ENCODE data around the gene YAF2. TPM values are rescaled to one million over a fixed set of nuclear protein-coding genes. Genes with fewer than 3 reads are reported as not detected.
A peak's percentile ranks its signal among the peaks of the same experiment; 100 is the strongest.

Gene YAF2, protein sequence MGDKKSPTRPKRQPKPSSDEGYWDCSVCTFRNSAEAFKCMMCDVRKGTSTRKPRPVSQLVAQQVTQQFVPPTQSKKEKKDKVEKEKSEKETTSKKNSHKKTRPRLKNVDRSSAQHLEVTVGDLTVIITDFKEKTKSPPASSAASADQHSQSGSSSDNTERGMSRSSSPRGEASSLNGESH
- 20.5 and 23.5 TPM in 2 replicates for total RNA-seq
- polyA plus RNA-seq (2012) = 23.8 TPM

DNA sequence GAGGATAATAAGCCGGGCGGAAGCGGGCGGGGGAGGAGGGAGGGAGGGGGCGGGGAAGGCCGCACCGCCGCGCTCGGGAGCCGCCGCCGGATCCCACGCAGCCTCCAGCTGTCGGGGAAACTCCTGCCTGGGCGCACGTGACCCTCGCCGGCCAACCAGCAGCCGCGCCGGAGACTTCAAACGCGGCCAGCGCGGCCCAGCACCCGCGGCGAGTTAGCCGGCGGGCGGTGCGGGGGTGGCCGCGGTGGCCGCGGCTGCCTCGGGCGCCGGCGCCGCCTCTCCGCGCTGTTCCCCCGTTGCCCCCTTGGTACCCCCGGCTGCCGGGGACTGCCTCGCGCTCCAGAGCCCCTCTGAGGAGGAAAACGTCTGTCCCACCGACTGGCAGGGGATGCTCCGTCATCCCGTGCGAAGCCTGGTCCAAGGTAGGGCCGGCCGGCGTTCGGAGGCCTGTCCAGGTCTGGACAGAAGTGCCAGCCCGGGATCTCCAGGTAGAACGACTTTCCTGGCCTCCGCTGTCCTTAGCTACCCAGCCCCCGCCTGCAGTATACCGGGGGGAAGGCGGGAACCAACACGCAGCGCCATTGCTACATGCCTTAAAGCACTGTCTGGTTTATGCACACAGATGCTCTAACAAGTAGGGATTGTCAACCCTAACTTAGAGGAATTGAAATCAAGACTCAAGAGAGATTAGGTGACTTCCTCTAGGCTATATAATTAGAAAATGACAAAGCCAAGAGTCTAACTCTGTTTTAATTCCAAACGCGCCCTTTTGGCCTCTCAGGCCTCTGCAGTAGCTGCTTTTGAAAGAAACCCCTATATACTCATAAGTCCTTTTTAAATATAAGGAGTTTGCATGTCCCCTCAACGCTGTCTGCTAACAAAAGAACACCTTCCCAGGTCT, at the start of gene YAF2:
Gene YAF2, minus strand, starts transcription at position 9 of the 901 bp plus-strand sequence. CDS start 68 bp downstream, outside the sequence.
- DNase-seq (ENCODE audit: low read depth) = peak; percentile 89

- DNase-seq (ENCODE audit: low read depth) = no peak
These were observed 48.7 kb upstream of the YAF2 start for GRCh38 chr12:42286741-42287140.

DNA sequence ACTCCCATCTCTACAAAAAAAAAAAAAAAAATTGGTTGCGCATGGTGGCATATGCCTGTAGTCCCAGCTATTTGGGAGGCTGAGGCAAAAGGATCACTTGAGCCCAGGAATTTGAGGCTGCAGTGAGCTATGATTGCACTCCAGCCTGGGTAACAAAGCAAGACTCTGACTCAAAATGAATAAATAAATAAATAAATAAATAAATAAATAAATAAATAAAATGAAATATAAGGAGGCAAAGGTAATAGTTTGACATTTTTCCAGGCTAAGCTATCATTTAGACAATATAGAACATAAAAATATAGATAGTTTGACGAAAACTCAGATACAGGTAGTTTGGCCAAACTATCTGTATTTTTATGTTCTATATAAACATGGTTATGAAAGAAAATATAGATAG, 47.4 kb upstream of the YAF2 start:
- DNase-seq (ENCODE audit: low read depth) = no peak

DNA sequence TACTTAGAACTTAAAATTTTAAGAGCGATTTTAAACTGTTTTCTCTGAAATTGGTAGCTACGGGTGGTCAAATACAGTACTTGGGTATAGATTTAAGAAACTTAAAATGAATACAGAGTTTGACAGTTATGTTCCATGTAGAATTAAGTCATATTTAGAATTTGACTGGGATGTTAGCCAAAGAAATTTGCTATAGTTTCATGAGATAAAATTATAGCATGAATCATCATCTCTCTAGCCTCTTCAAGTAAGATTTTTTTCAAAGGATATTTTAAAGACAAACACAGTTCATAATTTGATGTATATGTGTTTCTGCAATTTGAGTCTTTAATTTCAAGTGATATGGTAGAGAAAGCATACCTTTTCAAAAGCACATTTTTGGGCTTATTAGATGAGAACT, 46.8 kb upstream of the YAF2 start:
- no peak for DNase-seq (ENCODE audit: low read depth)

DNA sequence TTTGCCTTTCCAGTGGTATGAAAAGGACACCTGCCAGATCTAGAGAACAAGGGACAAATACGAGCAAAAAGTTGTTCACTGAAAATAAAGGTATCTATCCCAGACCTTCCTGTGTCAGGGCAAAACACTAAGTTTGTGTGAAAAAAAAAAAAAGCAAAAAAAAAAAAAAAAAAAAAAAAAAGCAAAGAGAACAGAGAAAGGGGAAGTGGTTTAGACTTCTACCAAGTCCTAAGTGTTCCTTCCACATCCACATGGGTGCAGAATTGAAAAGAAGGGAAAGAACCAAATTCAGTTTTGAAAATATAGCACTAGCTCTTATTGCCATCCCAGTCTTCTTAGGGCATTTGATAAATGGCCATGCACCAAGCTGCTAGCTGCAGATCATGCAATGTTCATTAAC, 46.1 kb upstream of the YAF2 start:
- no peak for DNase-seq (ENCODE audit: low read depth)

- DNase-seq (ENCODE audit: low read depth) = no peak
These were observed 45.7 kb upstream of the YAF2 start for GRCh38 chr12:42283739-42284138.

DNA sequence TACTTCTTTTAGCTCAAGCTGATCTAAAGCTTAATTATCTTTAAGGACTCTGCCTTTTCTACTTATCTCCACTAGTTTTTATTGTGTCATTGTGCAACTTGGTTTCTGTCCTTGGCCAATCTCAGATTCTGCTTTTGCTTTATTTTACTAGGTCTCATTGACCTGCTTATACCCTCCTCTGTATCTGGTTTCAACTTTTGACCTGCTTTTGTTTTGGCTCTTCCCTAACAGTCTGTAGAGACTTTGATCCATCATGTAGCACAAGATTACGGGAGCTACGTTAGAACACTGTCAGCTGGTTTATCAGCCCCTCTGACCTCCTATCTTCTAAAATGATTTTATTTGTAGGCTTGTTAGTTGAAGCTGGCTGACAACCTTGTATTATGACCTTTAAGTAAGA, 44.2 kb upstream of the YAF2 start:
- no peak for DNase-seq (ENCODE audit: low read depth)

DNA sequence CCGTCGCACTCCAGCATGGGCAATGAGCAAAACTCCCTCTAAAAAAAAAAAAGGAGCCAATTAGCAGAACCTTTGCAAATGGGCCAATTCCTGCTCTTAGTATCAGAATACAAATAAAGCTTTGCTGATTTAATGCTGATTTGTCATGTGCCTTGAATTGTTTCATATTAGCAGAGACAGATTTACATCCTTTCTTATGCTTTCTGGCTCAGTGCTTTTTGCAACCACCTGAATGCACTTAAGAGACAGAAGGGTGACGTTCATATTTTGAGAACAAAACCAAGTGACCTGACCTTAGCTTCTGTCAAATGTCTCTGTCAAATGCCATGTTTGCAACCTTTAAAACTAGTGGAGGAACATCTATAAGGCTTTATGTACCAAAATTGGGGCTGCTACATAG, 43.8 kb upstream of the YAF2 start:
- DNase-seq (ENCODE audit: low read depth) = no peak

GRCh38 chr12:42281278-42281677, 43.2 kb upstream of the YAF2 start:
- DNase-seq (ENCODE audit: low read depth) = no peak

DNA sequence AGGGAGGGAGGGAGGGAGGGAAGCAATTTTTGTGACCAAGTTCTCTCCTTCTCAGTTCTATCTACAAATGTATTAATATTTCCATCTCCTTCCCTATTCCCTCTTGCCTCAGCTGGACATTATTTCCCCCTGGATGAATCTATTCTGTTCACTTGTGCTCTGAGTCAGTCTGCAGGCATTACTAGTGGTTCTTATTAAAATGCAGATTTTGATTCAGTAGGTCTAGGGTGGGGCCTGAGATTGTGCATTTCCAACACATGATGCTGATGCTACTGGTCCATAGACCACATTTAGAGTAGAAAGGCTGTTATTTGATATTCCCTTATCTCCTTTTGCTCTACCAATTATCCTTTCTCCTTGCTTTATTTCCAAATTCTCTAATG, 40.1 kb upstream of the YAF2 start:
- DNase-seq (ENCODE audit: low read depth) = no peak

DNA sequence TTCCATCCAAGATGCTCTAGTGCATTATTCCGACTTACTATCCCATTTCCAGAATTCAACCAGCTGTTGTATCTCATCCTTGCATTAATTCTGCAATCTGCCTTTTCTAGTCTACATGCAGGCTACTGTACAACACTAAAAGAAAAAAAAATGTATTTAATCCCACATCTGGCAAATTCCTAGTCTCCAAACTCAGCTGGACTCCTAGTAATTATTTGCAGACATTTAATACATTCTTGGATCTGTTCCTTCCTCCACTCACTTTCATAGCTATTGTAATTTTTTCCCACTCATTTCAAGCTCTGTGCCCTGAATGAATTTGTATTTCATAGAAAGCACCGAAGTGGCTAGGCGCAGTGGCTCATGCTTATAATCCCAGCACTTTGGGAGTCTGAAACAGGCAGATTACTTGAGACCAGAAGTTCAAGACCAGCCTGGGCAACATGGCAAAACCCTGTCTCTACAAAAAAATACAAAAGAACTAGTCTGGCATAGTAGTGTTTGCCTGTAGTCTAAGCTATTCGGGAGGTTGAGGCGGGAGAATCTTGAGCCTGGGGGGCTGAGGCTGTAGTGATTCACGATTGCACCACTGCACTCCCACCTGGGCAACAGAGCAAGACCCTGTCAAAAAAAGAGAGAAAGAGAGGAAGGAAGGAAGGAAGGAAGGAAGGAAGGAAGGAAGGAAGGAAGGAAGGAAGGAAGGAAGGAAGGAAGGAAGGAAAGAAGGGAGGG, 39.5 kb upstream of the YAF2 start:
- peak; percentile 6 for DNase-seq (ENCODE audit: low read depth)

- no peak for DNase-seq (ENCODE audit: low read depth)
These were observed 37.5 kb upstream of the YAF2 start for GRCh38 chr12:42275499-42275898.

DNA sequence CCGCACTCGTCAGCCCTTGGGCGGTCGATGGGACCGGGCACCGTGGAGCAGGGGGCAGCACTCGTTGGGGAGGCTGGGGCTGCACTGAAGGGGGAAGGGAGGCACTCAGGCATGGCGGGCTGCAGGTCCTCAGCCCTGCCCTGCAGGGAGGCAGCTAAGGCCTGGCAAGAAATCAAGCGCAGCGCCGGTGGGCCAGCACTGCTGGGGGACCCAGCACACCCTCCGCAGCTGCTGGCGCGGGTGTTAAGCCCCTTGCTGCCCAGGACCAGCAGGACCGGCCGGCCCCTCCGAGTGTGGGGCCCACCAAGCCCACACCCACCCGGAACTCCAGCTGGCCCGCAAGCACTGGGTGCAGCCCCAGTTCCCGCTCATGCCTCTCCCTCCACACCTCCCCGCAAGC, 35.7 kb upstream of the YAF2 start:
- no peak for DNase-seq (ENCODE audit: low read depth)

GRCh38 chr12:42270596-42270995, 32.5 kb upstream of the YAF2 start:
- no peak for DNase-seq (ENCODE audit: low read depth)

DNA sequence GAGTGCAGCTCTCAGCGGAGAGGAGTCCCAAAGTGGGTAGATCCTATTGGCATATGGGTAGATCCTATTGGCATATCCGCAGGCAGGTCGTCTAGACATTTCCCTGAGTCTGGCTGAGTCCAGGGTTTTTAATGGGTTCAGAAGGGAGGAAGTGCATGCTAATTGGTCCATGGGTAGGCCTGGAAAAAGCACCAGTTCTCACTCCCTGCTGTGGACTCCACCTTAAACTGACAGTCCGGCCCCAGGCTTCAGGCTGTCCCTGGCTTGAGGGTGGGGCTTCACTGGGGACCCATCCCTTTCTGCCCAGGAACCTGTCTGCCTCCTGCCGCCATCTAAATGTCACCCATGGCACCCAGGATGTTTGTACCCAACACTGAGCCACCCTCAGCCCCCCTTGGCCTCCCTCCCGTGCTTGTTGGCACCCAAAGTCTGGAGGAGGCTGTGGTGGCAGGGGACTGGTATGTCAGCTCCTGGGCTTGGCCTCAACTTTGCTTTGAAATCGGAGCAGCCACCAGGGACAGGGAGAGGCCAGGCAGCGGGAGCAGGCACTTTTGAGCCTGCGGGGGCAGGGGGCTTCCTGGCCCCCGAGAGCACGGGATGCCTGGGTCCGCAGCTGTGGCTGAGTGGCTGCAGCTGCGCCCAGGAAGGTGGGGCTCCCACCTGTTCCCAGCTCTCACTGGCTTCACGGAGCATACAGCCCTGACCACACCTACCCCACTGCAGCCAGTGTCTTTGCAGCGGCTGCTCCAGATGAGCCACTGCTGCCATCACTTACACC, 29.6 kb upstream of the YAF2 start:
- peak; percentile 7 for DNase-seq (ENCODE audit: low read depth)

GRCh38 chr12:42266579-42267230, 28.7 kb upstream of the YAF2 start:
- no peak for DNase-seq (ENCODE audit: low read depth)

DNA sequence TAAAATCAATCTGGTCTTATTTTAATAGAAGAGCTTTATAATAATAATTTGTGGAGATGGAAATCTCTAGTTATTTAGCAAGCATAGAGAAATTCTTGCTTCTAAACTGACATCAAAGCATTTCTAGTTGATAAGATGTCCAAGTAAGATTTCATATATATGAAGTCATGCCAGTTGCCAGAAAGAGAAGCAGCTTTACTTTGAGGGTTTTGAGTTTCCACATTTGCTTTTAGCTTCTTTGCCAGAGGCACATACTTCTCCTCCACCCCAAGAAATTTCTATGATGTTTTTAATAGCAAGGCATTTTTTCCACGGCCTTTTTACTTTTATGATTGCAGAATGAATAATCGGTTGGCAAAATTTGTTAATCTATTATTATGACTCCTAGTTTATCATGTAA, 24.2 kb upstream of the YAF2 start:
- no peak for DNase-seq (ENCODE audit: low read depth)

GRCh38 chr12:42261708-42262107, 23.7 kb upstream of the YAF2 start:
- DNase-seq (ENCODE audit: low read depth) = no peak

GRCh38 chr12:42260518-42260917, 22.5 kb upstream of the YAF2 start:
- no peak for DNase-seq (ENCODE audit: low read depth)

DNA sequence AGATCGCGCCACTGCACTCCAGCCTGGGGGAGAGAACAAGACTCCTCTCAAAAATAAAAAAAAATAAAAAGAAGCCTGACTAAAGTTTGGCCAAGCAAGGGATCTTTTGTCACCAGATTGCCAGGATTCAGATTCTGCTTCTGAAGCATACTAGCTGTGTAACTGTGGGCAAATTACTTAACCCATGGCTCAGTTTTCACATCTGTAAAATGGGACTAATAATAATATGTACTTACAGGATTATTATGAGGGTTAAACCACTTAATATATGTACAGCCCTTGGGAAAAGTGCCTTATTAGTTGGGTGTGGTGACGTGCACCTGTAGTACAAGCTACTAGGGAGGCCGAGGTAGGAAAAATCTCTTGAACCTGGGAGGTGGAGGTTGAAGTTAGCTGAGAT, 21.7 kb upstream of the YAF2 start:
- DNase-seq (ENCODE audit: low read depth) = no peak

- DNase-seq (ENCODE audit: low read depth) = no peak
These were observed 17.8 kb upstream of the YAF2 start for GRCh38 chr12:42255866-42256261.

Data from myocyte (in vitro differentiated cells).